ENCODE data around the gene RAD9A. TPM values are rescaled to one million over a fixed set of nuclear protein-coding genes. Genes with fewer than 3 reads are reported as not detected.

Gene RAD9A
- polyA plus RNA-seq (2014; cell fraction: cytosol; rRNA removed) = 10.4 and 14.3 TPM in 2 replicates
- polyA plus RNA-seq (2014; cell fraction: nucleus; rRNA removed) = 38.3 and 51.4 TPM in 2 replicates

DNA sequence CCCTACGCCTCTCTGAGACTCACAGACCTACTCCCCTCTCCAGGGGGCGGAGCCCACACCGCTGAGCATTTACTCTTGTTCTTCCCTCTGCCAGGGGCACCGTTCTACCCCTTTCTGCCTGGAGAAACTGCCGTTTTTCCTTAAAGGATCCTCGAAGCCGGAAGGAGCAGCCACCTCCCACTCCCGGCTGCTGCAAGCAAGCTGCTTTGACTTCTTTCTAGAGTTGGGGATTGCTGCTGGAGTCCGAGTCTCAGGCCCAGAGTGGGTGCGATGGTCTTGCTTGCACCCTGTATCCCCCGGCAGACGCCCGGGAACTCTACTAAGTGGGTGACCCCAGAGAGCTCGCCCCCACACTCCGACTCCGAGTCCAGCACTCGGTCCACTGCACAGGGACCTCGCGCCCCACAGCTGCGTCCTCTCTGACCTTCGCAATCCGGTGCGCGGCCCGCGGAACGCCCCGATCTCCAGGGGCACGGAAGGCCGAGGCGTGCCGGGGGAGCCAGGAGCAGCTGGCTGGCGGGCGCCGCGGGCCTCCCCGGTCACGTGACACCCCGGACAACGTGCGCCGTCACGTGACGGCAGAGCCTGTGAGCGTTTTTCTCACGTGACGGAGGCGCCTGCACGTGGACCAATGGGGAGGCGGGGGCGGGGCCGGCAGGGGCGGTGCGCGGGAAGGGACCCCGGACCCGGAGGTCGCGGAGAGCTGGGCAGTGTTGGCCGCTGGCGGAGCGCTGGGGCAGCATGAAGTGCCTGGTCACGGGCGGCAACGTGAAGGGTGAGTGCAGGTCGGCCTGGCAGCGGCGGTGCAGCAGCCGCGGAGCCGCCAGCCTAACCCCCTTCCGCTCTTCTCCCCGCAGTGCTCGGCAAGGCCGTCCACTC is at the start of gene RAD9A:
Gene RAD9A, plus strand, starts transcription at position 683 of the 879 bp plus-strand sequence. Its CDS starts 59 bp downstream, at position 742.
- peak; percentile 94 for DNase-seq (ENCODE audit: low spot score)

DNA sequence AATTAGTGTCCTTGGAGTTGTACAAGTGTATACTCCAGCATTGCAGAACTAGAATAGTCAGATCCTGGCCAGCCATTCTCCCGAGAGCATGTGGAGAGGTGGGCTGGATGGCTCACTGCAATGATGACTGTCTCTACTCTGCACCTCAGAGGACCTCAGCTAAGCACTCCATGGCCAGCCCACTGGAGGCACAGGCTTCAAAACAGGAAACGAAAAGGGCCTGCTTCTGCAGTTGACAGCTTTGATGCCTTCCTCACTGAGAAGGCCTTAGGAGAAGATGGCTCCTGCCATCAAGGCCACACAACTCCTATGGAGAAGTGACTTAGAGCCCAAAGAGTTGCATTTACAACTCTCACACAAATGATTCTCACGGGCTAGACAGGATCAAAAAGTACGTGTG is 47.5 kb upstream of the RAD9A start:
- DNase-seq (ENCODE audit: low spot score) = no peak

DNA sequence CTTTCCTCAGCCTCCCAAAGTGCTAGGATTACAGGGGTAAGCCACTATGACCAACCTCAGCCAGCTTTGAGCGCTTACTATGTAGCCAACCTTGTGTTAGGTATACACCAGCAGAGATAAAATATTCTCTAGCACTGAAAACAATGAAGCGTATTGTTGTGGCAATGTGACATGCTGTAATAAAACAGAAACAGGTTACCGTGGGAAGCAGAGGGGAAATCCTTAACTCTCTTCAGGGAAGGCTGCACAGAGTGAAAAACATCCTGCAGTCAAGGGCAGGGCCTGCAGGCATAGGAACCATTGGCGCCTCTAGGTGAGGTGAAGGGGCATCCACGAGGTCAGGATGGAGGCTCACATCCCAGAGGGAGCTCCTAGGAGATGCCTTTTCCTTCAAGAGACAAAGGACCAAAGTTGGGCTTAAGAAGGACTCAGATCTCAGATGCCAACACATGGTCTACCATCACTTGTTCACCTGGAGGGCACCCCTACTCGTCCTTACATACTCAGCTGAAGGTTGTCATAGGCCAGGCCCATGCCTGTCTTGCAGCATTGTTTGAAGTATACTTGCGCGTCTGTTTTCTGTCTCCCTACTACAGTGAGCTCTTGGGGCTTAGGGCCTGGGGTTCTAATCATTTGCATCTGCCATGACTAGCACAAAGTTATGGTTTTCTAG is 46.4 kb upstream of the RAD9A start:
- DNase-seq (ENCODE audit: low spot score) = no peak

GRCh38 chr11:67345920-67346819 is 45.6 kb upstream of the RAD9A start:
- DNase-seq (ENCODE audit: low spot score) = no peak

DNA sequence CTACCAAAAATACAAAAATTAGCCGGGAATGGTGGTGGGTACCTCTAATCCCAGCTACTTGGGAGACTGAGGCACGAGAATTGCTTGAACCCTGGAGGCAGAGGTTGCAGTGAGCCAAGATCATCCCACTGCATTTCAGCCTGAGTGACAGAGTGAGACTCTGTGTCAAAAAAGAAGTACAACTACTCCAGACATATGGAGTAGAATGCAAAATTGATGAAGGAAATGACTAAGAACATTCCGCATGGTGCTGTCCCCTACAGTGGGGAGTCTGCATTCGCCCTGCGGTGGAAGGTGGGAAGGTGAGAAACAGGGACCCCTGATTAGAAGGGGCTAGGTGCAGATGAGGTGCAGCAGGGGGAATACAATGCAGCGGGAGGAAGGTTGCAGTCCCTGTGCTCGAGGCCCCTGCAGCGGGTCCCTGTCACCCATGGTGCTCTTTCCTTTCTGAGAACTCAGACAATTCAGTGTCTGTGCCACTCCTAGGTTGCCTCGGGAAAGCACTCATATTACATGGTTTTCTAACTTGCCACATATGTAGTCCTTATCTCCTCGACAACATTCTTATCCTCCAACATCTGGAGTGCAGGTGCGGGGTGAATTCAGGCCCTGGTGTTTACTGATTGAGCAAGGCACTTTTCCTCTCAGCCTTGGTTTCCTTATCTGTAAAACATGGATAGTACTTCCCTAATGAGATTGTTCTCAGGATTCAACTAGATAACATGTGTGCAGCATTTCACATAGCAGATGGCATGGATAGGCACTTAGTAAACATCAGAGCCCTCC is 43.6 kb upstream of the RAD9A start:
- DNase-seq (ENCODE audit: low spot score) = peak; percentile 49

DNA sequence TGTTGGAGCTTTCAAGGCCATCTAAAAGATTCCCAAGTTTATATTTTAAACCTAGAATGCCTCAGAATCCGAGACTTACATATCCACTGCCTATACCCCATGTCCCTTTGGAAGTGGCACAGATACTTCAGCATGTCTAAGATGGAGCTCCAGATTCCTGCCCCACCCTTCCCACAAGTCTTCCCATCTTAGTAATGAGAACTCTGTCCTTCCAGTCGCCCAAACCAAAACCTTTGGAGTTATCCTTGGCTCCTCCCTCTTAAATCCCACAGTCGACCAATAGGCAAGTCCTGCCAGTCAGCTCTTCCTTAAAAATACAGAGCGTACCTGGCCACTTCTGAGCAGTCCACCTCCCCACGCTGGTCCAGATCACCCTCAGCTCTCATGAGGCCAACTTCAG is 42.8 kb upstream of the RAD9A start:
- DNase-seq (ENCODE audit: low spot score) = no peak

GRCh38 chr11:67349457-67349856 is 42.3 kb upstream of the RAD9A start:
- no peak for DNase-seq (ENCODE audit: low spot score)

- no peak for DNase-seq (ENCODE audit: low spot score)
These were observed 41.8 kb upstream of the RAD9A start for GRCh38 chr11:67349928-67350465.

DNA sequence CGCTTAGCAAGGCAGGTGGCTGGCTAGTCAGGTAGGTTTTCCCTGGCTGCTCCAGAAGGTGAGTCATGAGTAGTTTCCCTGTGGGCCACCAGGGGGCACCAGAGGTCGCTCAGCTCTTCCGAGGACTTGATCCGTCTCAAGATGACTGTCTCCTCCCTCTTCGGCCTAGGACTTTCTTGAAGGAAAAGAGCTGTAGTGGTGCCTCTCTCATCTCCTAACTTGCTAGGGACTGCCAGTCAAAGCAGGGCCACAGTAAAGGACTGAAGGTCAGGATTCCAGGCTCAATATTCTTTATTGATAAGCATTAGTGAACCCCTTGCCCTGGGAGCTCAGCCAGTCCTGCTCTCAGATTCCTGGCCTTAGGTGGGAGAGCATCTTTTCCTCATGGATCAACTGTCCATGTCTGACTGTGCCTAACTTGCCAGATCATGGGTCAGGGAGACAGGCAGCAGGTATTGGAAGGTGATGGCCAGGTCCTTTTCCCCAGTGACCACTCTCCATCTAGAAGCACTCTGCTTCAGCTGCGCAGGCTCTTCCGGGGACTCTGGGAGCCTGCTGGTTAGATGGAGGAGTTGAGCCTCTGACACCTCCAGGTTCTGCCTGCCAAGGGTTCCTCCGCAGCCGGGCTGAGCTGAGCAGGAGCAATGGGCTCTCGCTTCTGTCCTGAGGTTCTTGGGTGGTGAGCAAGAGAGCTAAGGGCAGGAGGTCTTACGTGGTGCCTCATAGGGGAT is 40.3 kb upstream of the RAD9A start:
- peak; percentile 72 for DNase-seq (ENCODE audit: low spot score)

- no peak for DNase-seq (ENCODE audit: low spot score)
These were observed 39.1 kb upstream of the RAD9A start for GRCh38 chr11:67352546-67353316.

DNA sequence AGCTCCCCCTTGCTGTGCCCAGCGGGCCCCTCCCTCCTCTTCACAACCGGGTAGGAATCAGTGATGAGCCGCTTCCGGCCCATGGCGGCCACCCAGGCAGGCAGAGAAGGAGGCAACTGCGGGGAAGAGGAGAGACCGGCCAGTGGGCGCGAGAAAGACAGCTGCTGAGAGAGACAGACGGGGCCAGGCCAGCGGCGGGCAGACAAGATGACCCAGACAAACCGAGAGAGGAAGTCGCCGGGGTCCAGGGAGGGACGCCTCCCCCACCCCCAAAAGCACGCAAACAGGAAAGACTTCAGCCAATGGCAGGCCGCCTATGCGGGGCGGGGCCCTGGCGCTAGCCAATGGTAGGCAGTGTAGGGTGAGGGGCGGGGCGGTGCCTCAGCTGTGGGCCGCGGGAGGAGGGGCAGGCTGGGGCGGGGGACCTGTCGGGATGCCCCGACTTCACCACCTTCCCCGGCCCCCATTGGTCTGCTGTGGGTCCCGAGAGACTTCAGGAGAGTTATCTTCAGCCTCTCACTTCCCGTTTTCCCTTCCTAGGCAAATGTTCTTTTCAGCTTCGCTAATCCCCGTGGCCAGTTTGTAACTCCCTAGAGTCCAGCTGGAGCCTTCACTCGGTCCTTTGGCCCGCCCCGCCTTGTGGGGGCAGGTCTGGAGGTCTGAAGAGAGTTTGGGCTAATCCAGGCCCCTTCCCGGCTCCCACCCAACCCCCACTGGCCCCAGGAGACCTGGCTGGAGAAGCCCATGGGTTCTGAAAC is 38.3 kb upstream of the RAD9A start, which contains the start of gene POLD4:
Gene POLD4, minus strand, starts transcription at position 230 of the 758 bp plus-strand sequence. Its CDS starts 147 bp downstream, at position 83.
- peak; percentile 87 for DNase-seq (ENCODE audit: low spot score)

- DNase-seq (ENCODE audit: low spot score) = no peak
These were observed 37.4 kb upstream of the RAD9A start for GRCh38 chr11:67354075-67355022.

GRCh38 chr11:67355023-67355793 is 36.6 kb upstream of the RAD9A start:
- DNase-seq (ENCODE audit: low spot score) = no peak

GRCh38 chr11:67355794-67356386 is 35.9 kb upstream of the RAD9A start:
- DNase-seq (ENCODE audit: low spot score) = no peak

DNA sequence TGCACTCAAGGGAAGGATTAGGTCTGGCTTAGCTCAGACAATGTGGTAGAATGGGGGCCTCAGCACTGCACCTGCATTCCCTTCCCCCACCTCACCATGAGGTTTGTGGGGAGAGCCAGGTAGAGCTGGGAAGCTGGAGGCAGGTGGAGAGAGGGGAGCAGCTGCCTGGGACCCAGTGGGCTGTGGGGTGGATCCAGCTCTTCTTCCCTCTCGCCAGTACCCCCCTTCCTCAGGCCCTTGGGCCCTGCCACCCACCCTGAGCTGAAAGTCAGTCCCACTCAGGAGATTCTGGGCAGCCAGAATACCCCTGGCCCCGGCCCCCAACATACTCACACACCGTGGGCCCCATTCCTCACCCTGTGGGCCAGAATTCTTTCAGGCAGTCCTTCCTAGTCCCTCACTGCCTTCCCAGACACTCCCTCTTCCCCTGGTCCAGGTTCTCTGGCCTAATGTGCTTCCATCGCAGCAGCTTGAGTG is 35.4 kb upstream of the RAD9A start:
- no peak for DNase-seq (ENCODE audit: low spot score)
